Rectal smooth muscle tissue (tissue), 1 donor: ENCODE data around the gene KIF19.

Source experiments
- H3K27ac ChIP-seq: one replicate; pipeline ENCODE4 v1.7.0; 2013; ENCODE audit warnings: low read depth, low read length, inconsistent platforms
- H3K27me3 ChIP-seq: one replicate; pipeline ENCODE4 v1.7.0; 2013; ENCODE audit warnings: low read length; ENCODE audit not compliant: control insufficient read depth, insufficient read depth
- H3K36me3 ChIP-seq: one replicate; pipeline ENCODE4 v1.7.0; 2013; ENCODE audit warnings: low read length; ENCODE audit not compliant: control insufficient read depth, insufficient read depth
- H3K4me1 ChIP-seq: one replicate; pipeline ENCODE4 v1.7.0; 2013; ENCODE audit warnings: low read length; ENCODE audit not compliant: control insufficient read depth, insufficient read depth
- H3K4me3 ChIP-seq: one replicate; pipeline ENCODE4 v1.7.0; 2013; ENCODE audit warnings: low read length
- H3K9ac ChIP-seq: one replicate; pipeline ENCODE4 v1.7.0; 2013; ENCODE audit warnings: low read length

Gene KIF19

GRCh38 chr17:74373838-74374606, 48.0 kb downstream of the KIF19 start:
- H3K27ac ChIP-seq = no peak overlapping the region
- H3K4me1 ChIP-seq = no peaks in the 10 kb centered on the region
- H3K4me3 ChIP-seq = no peak overlapping the region
- H3K27me3 ChIP-seq = peaks cover 2% of the 10 kb centered on the region
- H3K9ac ChIP-seq = no peak overlapping the region
- no peaks in the 10 kb centered on the region for H3K36me3 ChIP-seq

- H3K9ac ChIP-seq = no peak overlapping the region
Measured at GRCh38 chr17:74374858-74375257, 48.8 kb downstream of the KIF19 start.

GRCh38 chr17:74379495-74380085, 53.6 kb downstream of the KIF19 start:
- no peak overlapping the region for H3K9ac ChIP-seq
- peak overlapping the region; percentile 46 for H3K4me3 ChIP-seq
- peaks cover 7% of the 10 kb centered on the region for H3K4me1 ChIP-seq
- H3K27ac ChIP-seq = no peak overlapping the region
- H3K27me3 ChIP-seq = no peaks in the 10 kb centered on the region
- no peaks in the 10 kb centered on the region for H3K36me3 ChIP-seq

More at GRCh38 chr17:74374858-74375257, 48.8 kb downstream of the KIF19 start:
- Histone ChIP-seq H3K4me3 (no peak overlapping the region), H3K4me1 (peaks cover 3% of the 10 kb centered on the region), H3K36me3 (no peaks in the 10 kb centered on the region), H3K27me3 (no peaks in the 10 kb centered on the region), H3K27ac (no peak overlapping the region)

GRCh38 chr17:74380086-74380958, 54.3 kb downstream of the KIF19 start:
- Histone ChIP-seq H3K9ac (no peak overlapping the region), H3K4me1 (peaks cover 7% of the 10 kb centered on the region), H3K27me3 (no peaks in the 10 kb centered on the region), H3K27ac (peak overlapping the region; percentile 40), H3K4me3 (peak overlapping the region; percentile 46), H3K36me3 (no peaks in the 10 kb centered on the region)

- Histone ChIP-seq H3K4me3 (no peak overlapping the region), H3K9ac (no peak overlapping the region), H3K36me3 (no peaks in the 10 kb centered on the region), H3K27ac (no peak overlapping the region), H3K27me3 (no peaks in the 10 kb centered on the region), H3K4me1 (peaks cover 7% of the 10 kb centered on the region)
Measured at GRCh38 chr17:74380959-74381808, 55.2 kb downstream of the KIF19 start.

GRCh38 chr17:74383141-74383540, 57.1 kb downstream of the KIF19 start:
- no peaks in the 10 kb centered on the region for H3K27me3 ChIP-seq
- H3K4me1 ChIP-seq = peaks cover 7% of the 10 kb centered on the region
- H3K9ac ChIP-seq = no peak overlapping the region
- H3K36me3 ChIP-seq = no peaks in the 10 kb centered on the region
- no peak overlapping the region for H3K27ac ChIP-seq
- no peak overlapping the region for H3K4me3 ChIP-seq

- no peaks in the 10 kb centered on the region for H3K36me3 ChIP-seq
- peaks cover under 1% of the 10 kb centered on the region for H3K4me1 ChIP-seq
- H3K27ac ChIP-seq = no peak overlapping the region
- no peak overlapping the region for H3K9ac ChIP-seq
- no peaks in the 10 kb centered on the region for H3K27me3 ChIP-seq
- H3K4me3 ChIP-seq = no peak overlapping the region
Measured at GRCh38 chr17:74385201-74385600, 59.2 kb downstream of the KIF19 start.

- Histone ChIP-seq H3K9ac (no peak overlapping the region), H3K27me3 (no peaks in the 10 kb centered on the region), H3K36me3 (no peaks in the 10 kb centered on the region), H3K27ac (no peak overlapping the region), H3K4me3 (no peak overlapping the region), H3K4me1 (no peaks in the 10 kb centered on the region)
Measured at GRCh38 chr17:74386386-74386785, 60.4 kb downstream of the KIF19 start.

GRCh38 chr17:74387365-74388218, 61.6 kb downstream of the KIF19 start:
- Histone ChIP-seq H3K27ac (no peak overlapping the region), H3K4me1 (no peaks in the 10 kb centered on the region), H3K9ac (no peak overlapping the region), H3K4me3 (no peak overlapping the region), H3K36me3 (no peaks in the 10 kb centered on the region), H3K27me3 (no peaks in the 10 kb centered on the region)

GRCh38 chr17:74389084-74389753, 63.2 kb downstream of the KIF19 start:
- H3K9ac ChIP-seq = no peak overlapping the region
- no peaks in the 10 kb centered on the region for H3K36me3 ChIP-seq
- H3K4me1 ChIP-seq = no peaks in the 10 kb centered on the region
- H3K27ac ChIP-seq = no peak overlapping the region
- no peak overlapping the region for H3K4me3 ChIP-seq
- no peaks in the 10 kb centered on the region for H3K27me3 ChIP-seq
